22Rv1 (cell line): Measurements from ENCODE around the gene RAB3C.

ENCODE experiments used
- ZFX ChIP-seq: fragments of 450-650 bp; IDR thresholded peaks from 2 replicates; pipeline ENCODE4 v1.6.1; 2017; ENCODE audit warnings: antibody characterized with exemption, borderline replicate concordance
- TF ChIP-seq, protein P1 (sequence below): fragments of 450-650 bp; IDR thresholded peaks from 2 replicates; pipeline ENCODE4 v1.5.1; 2017; ENCODE audit warnings: mild to moderate bottlenecking

- TF ChIP-seq, protein P1, sequence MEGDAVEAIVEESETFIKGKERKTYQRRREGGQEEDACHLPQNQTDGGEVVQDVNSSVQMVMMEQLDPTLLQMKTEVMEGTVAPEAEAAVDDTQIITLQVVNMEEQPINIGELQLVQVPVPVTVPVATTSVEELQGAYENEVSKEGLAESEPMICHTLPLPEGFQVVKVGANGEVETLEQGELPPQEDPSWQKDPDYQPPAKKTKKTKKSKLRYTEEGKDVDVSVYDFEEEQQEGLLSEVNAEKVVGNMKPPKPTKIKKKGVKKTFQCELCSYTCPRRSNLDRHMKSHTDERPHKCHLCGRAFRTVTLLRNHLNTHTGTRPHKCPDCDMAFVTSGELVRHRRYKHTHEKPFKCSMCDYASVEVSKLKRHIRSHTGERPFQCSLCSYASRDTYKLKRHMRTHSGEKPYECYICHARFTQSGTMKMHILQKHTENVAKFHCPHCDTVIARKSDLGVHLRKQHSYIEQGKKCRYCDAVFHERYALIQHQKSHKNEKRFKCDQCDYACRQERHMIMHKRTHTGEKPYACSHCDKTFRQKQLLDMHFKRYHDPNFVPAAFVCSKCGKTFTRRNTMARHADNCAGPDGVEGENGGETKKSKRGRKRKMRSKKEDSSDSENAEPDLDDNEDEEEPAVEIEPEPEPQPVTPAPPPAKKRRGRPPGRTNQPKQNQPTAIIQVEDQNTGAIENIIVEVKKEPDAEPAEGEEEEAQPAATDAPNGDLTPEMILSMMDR = no peak
- TF ChIP-seq ZFX = no peak
Observed at GRCh38 chr5:58834242-58835225, 251.7 kb downstream of the RAB3C start.
